Activated T-cell treated with anti-CD3 and anti-CD28 coated beads, Interleukin-2, amount 50 U/mL, for 4 hours (primary cell): ENCODE measurements around the gene URI1. TPM values are rescaled to one million over a fixed set of nuclear protein-coding genes. Genes with fewer than 3 reads are reported as not detected.

Experiments
- ATAC-seq, 2 donors: fragments of 200-7000 bp; cut with Tn5 transposase; one replicate each; pipeline ENCODE4 v1.10.0; 2021
- DNase-seq: peaks from one replicate; pipeline ENCODE4 v3.0.0-alpha.2; 2020
- H3K27me3 Mint-ChIP-seq: one replicate; pipeline ENCODE4 v1.8.0; 2021; ENCODE audit warnings: low read depth, mixed read lengths
- H3K36me3 Mint-ChIP-seq: one replicate; pipeline ENCODE4 v1.8.0; 2022; ENCODE audit warnings: mixed read lengths; ENCODE audit not compliant: insufficient read depth
- H3K4me1 Mint-ChIP-seq: one replicate; pipeline ENCODE4 v1.8.0; 2021; ENCODE audit warnings: low read depth, mixed read lengths
- H3K4me3 Mint-ChIP-seq: one replicate; pipeline ENCODE4 v1.8.0; 2021; ENCODE audit warnings: mild to moderate bottlenecking, moderate library complexity, mixed read lengths
- H3K9me3 Mint-ChIP-seq: one replicate; pipeline ENCODE4 v1.8.0; 2021; ENCODE audit warnings: mixed read lengths
- total RNA-seq, 3 donors: library from RNA; stranded (reverse); gene quantifications; one replicate each; pipeline ENCODE4 v1.2.1, GENCODE V29; 2021

The URI1 gene
- total RNA-seq, 3 donors from 2014 or later = 69.5 to 80.5 (median 77.8) TPM

DNA sequence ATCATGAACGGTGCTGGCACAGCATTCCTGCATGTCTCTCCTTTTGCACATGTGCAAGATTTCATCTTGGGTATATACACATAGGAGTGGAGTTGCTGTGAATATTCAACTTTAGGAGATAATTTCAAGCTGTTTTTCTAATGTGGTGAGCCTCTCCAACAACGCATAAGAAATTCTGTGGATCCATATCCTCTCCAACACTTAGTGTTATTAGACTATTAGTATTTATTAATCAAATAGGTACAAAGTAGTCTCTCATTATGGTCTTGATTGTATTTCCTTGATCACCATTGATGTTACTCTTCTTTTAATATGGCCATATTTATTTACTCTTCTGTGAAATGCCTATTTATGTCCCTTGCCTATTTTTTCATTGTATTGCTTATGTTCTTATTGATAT is 114.5 kb downstream of the URI1 start:
- no peak for ATAC-seq
- Mint-ChIP-seq H3K4me1 (no peaks in the 10 kb centered on the region), H3K9me3 (no peaks in the 10 kb centered on the region), H3K4me3 (no peak overlapping the region), H3K36me3 (no peaks in the 10 kb centered on the region), H3K27me3 (no peaks in the 10 kb centered on the region)
- no peak for DNase-seq

DNA sequence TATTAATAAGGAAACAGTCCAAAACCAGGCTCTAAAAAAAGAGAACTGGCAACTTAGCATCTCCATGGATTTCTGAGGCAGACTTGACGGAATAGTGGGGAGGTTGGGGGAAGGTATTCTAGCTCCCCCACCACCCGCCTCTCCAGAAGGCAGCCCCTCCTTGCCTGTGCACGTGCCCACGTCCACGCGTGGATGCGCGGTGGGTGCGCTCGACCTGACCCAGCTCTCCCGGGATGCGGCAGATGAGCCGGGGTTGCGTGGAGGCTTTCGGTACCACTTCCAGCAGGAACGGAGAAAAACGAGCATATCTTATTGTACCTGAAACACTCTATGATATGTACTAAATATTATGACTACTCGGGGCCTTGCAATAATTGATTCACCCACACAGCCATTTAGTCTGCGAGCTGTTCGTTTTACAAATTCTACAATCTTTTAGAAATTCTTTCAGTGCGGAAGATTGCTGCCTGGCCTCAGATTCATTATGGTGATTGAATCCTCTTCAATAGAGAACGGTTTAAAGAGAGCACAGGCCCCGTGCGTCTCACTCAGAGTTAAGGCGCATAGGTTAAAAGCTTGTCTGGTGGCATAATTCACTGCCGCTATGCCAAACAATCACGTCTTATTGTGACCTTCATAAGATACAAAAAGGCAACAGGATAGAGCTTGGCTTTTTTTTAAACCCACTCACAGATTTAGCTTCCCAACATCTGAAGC is 117.9 kb downstream of the URI1 start:
- Mint-ChIP-seq H3K4me3 (no peak overlapping the region), H3K4me1 (no peaks in the 10 kb centered on the region), H3K36me3 (no peaks in the 10 kb centered on the region), H3K27me3 (no peaks in the 10 kb centered on the region), H3K9me3 (no peaks in the 10 kb centered on the region)
- no peak for DNase-seq
- no peak for ATAC-seq

DNA sequence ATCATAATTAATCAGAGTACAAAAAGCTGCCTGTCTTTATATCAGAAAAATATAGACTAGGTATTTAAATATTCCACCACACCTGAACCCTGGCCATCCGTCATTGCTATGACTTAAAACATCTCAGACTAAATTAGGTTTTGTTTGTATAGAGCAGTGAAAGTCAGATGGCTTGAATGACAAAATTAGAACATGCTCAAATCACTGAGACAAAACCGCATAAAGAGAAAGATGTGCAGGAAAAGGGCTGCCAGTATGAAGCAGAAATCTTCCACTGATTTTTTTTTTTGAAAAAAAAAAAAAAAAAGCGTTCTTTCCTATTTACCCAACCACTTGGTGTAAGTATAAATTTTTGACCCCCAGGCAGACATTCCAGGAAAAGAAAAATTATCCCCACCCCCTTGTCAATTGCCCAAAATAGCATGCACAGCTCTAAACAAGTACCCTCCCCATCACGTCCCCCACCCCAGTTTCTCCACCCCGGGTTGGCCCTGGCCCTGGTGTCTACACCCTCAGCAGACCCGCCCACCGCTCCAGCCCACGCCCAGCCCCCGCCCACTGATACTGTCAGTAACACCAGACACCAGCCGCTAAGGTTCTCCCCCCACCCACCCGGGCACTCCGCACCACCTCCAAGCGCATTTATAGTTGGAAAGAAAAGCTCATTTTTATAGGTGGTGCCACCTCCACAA is 118.6 kb downstream of the URI1 start:
- H3K9me3 Mint-ChIP-seq = no peaks in the 10 kb centered on the region
- H3K4me1 Mint-ChIP-seq = no peaks in the 10 kb centered on the region
- no peak overlapping the region for H3K4me3 Mint-ChIP-seq
- no peaks in the 10 kb centered on the region for H3K27me3 Mint-ChIP-seq
- no peaks in the 10 kb centered on the region for H3K36me3 Mint-ChIP-seq
- ATAC-seq = no peak
- DNase-seq = no peak

DNA sequence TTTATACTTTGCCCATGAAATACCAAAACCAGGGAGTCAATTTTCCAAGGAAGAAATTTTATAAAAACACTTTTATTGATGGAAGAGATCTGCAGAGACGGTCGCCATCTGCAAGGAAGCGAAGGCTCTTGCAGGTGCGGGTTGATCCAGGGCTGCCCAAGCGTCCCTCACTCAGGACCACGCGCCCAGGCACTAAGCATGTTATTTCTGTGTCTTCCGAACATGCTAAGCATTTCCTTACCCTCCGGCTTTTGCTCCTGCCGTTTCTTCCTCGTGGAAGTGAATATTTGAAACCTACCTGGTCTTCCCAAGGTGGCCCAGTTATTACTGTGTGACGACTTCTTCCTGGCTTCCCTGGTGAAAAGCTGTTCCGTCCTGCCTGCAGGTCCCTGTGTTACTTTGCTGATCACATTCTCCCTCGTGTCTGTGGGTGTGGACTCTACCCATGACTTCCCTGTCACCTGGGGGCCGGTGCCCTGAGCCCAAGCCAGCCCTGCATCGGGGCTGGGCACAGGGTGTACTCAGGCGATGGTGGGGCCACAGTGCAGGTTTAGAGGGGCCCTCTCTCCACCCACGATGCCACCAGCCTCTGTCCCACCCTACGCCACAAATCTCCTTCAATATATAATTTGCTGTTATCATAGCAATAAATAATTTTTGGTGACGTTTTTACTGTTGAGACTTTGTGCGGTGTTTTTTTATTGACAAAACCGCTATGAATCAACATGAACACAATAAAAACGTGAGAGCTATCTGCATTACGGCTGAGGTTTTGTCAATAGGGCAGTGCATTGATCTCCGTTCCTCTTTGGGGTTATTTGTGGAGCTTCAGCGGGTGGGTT is 119.4 kb downstream of the URI1 start:
- DNase-seq = no peak

DNA sequence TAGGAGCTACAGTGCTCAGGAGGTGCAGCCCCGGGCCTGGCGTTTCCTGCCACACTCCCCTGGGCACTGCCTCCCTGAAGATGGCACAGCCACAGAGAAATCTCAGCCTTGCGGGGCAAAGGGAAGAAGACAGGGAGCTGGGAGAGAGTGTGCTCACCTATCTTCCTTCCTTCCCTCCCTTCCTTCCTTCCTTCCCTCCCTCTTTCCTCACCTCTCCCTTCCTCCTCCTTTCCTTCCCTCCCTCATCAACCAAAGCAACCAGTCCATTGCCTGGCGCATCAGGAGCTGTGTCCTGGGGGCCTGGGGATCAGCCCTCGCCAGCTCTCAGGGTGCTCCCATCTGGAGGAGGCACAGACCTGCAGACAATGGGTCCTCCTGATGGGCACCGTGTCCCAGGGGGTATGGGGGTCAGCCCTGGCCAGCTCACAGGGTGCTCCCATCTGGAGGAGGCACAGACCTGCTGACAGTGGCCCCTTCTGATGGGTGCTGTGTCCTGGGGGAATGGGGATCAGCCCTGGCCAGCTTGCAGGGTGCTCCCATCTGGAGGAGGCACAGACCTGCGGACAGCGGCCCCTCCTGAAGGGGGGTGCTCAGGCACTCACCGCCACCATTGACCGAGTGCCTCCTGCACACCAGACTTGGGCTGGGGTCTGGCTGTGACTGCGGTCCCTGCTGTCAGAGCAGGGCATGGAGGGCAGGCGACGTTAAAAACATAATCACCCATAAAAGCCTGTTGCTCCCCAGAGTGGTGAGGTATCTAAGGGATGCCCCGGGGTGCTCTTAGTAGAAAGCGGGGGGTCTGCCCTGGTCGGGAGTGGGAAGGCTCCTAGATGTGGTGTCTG is 120.2 kb downstream of the URI1 start:
- no peaks in the 10 kb centered on the region for H3K4me1 Mint-ChIP-seq
- no peaks in the 10 kb centered on the region for H3K9me3 Mint-ChIP-seq
- ATAC-seq (no peak), DNase-seq (no peak)
- no peaks in the 10 kb centered on the region for H3K27me3 Mint-ChIP-seq
- no peaks in the 10 kb centered on the region for H3K36me3 Mint-ChIP-seq
- no peak overlapping the region for H3K4me3 Mint-ChIP-seq

More for the DNA sequence above, 119.4 kb downstream of the URI1 start:
- no peaks in the 10 kb centered on the region for H3K36me3 Mint-ChIP-seq
- no peak overlapping the region for H3K4me3 Mint-ChIP-seq
- no peaks in the 10 kb centered on the region for H3K9me3 Mint-ChIP-seq
- H3K27me3 Mint-ChIP-seq = no peaks in the 10 kb centered on the region
- no peaks in the 10 kb centered on the region for H3K4me1 Mint-ChIP-seq
- ATAC-seq = no peak

DNA sequence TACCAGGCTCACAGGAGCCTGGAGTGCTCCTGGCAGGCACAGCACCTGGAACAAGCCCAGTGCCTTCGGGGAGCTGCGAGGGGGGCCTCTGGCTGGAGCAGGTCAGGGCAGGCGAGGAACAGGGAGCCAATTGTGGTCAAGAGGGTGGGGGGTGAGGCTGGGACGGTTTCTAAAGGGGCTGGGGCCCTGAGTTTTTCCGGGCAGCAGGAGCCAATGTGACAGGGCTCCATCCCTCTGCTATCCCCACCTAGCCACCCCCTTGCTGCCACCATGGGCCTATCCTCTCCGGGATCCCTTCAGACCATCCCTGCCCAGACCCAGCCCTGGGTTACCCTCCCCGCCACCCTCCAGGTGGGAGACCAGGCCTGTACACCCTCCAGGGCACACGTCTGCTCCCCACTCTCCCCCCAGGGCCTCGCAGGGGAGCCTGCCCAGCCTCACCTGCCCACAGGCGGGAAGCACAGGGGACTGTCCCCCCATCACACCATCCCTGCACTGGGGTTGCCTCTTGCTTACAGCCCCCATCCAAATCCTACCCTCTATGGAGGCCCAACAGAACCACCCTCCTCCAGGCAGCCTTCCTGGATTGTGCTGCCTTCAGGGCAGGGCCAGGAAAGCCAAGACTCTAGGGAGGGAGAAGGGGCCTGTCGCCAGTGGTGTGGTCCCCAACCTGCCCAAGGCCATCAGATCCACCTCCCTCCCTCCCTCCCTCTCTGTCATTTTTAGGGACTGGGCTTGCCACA is 121.0 kb downstream of the URI1 start:
- H3K36me3 Mint-ChIP-seq = no peaks in the 10 kb centered on the region
- H3K9me3 Mint-ChIP-seq = no peaks in the 10 kb centered on the region
- no peak overlapping the region for H3K4me3 Mint-ChIP-seq
- ATAC-seq (no peak), DNase-seq (no peak)
- H3K4me1 Mint-ChIP-seq = no peaks in the 10 kb centered on the region
- no peaks in the 10 kb centered on the region for H3K27me3 Mint-ChIP-seq

DNA sequence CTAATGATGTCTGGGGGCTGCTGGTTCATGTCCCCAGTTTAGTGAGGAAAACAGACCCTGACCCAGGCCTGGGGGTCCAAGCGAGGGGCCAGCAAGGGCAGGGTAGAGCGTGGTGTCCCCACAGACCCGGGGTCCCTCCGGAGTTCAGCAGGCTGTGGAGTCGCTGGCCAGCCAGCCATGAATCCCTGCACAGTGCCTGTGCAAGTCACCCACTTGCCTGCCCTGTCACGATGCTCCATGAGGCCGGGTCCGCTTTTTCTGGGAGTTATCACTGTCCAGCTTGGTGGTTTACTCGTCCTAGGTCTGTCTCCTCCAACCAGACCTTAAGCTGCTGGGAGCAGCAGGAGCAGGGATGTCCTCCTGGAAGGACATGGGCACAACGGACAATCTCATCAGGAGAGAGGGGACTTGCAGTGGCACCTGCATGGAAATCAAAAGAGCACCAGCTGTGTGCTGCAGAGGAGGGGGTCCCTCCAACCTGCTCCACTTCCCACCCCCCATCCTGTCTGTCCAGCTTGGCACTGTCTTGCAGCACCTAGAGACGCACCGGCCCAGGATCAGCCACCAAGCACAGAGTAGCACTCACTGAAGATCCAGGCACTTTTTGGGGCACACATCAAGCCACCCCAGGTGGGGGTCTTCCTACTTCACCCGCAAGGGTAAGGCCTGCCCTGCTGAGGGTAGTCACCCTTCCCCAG is 121.8 kb downstream of the URI1 start:
- Mint-ChIP-seq H3K27me3 (peaks cover under 1% of the 10 kb centered on the region), H3K9me3 (no peaks in the 10 kb centered on the region), H3K4me3 (no peak overlapping the region), H3K36me3 (no peaks in the 10 kb centered on the region), H3K4me1 (no peaks in the 10 kb centered on the region)
- ATAC-seq (no peak), DNase-seq (no peak)

DNA sequence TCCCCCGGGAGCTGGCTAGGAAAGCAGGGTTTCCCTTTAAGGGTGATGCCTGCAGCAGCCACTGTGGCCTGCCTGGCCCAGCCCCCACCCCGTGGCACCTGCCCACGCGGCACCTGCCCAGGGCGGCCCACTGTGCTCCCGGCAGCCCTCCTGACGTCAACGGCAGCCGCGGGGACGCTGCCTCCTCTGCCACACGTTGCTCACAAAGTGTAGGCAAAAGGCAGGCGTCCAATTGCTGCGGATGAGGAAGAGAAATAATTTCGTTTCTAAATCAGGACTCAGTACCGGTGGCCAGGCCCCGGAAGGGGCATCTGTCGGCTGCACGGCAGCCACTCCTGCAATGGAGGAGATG is 122.3 kb downstream of the URI1 start:
- peaks cover 1% of the 10 kb centered on the region for H3K27me3 Mint-ChIP-seq
- H3K4me3 Mint-ChIP-seq = no peak overlapping the region
- DNase-seq = no peak
- no peaks in the 10 kb centered on the region for H3K9me3 Mint-ChIP-seq
- no peak for ATAC-seq
- H3K36me3 Mint-ChIP-seq = no peaks in the 10 kb centered on the region
- H3K4me1 Mint-ChIP-seq = no peaks in the 10 kb centered on the region

DNA sequence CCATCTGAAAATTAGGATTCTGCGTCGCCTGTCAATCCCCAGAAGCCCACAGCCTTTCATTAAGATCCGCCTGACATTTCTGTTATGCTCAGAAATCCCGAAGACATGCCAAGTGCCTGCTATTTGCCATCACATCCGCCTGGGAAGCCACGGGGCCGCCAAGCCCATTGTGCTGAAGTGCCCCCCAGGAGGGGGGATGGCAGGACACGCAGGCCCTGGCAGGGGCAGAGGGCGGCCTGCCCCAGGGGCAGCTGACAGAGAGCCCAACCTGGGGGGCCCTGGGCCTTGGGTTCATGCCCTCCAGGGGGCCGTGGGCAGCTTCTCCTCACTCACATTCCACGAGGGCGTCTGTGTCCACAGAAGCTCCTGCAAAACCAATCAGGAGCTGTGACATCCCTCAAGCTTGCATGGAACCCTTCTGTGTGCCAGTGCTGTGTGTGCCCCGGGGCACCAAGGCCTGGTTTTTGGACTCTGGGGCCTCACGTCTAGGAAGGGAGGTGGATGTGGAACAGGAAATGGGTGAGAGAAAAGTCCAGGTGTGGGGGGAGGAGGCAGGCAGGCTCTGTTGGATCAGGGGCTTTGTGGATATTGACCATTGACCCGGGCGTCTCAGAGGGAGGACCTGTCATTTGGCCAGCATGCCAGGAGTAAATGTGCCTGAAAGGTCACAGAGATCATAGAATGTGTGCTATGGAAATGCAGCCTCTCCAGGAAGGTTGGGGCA is 122.9 kb downstream of the URI1 start:
- Mint-ChIP-seq H3K9me3 (no peaks in the 10 kb centered on the region), H3K4me1 (no peaks in the 10 kb centered on the region), H3K4me3 (no peak overlapping the region), H3K27me3 (peaks cover 1% of the 10 kb centered on the region), H3K36me3 (no peaks in the 10 kb centered on the region)
- no peak for DNase-seq
- ATAC-seq = no peak

DNA sequence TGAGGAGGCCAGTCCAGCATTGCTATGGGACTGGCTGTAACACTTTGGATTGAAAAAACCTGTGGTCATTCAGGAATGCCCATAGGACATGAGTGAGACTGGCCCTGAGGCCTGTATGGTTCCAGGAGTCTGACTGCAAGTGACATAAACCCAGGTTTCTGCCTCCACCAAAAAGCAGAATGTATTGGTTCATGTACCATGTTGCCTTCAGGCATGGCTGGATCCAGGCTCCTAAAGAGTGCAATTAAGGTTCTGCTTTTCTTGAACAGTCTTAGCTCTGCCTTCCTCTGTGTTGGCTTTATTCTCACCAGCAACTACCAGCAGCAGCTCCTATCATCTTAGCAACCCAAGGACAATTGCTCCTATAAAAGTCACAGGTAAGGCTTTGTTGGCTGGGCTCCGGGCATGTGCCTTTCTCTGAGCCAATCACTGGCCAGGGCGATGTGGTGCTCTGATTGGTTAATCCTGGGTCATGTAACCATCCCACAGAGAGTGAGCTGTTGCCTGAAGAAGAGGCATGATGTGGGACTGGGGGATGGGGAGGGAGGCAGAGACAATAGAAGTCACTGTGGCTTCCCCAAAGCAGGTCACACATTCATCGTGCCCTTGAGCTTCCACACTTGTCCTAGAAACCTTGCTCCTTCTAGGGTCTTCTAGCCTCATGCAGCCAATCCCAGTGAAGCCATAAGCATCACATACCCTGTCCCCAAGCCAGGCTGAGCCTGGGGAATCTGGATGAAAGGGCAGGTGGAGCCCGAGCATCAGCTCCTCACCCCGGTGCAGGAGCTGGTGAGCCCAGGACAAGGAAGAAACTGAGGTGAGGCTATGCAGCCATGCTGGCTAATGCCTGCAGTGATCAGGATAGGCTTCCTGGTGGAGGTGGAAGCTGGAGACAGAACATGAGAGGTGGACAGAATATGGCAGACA is 123.9 kb downstream of the URI1 start:
- H3K9me3 Mint-ChIP-seq = no peaks in the 10 kb centered on the region
- DNase-seq (no peak), ATAC-seq (no peak)
- peaks cover 1% of the 10 kb centered on the region for H3K27me3 Mint-ChIP-seq
- H3K4me3 Mint-ChIP-seq = no peak overlapping the region
- no peaks in the 10 kb centered on the region for H3K4me1 Mint-ChIP-seq
- H3K36me3 Mint-ChIP-seq = no peaks in the 10 kb centered on the region
